ENCODE results near the gene IL34. TPM values are rescaled to one million over a fixed set of nuclear protein-coding genes. Genes with fewer than 3 reads are reported as not detected.

IL34 gene
- total RNA-seq, 3 donors from 2014 or later (not counting 1 experiment from before 2014, with no cell fraction given): 0.48 to 0.54 TPM; not detected in 1

DNA sequence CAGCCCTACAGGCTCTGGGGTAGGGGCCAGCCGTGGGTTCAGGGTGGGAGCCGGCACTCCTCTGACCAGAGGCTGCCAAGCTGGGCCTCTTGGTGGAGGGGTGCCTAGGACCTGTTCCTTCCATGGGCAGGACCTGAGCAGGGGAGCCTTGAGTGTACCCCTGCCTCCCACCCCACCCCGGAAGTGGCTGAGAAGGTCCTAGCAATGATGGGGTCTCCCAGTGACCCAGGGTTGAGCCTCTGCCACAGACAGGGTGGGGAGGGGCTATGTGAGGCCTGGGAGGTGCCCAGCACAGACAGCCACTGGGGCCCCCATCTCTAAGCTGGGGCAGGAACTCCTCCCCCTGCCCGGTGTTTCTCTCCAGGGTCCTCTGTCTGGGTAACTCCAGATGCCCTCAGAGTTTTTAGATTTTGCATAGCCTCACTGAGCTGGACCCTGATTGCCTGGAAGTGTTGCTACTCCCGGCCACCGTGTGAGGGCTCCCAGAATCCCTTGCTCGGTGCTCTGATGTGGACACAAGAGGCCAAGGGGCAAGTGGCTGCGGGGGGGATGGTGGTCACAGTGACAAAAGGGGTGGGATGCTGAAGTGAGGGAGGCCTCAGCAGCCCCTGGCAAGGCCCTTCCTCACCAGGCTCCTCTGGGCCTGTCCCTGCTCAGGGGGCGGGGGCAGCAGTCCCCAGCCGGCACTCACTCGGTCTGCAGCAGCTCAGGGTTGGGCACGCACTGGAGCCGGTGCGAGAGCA lies 45.9 kb downstream of the IL34 start:
- no peak overlapping the region for H3K4me3 Mint-ChIP-seq
- ATAC-seq: no peak
- 88% methylated on average over 14 of the region's 14 CpGs for WGBS (ENCODE audit: insufficient coverage)
- no peaks in the 10 kb centered on the region for H3K36me3 ChIP-seq (ENCODE audit: control insufficient read depth, insufficient read depth, low read length)
- H3K9me3 ChIP-seq (ENCODE audit: control insufficient read depth, insufficient read depth, low read length): no peaks in the 10 kb centered on the region
- no peak overlapping the region for H3K27ac Mint-ChIP-seq
- H3K4me3 ChIP-seq (ENCODE audit: low read length): no peak overlapping the region
- no peak overlapping the region for H3K27ac ChIP-seq (ENCODE audit: low read length)
- peaks cover 0 to 2% of the 10 kb centered on the region in 2 donors for H3K27me3 Mint-ChIP-seq (ENCODE audit: low read depth in 2 of 2)
- H3K4me1 ChIP-seq (ENCODE audit: control insufficient read depth, insufficient read depth, low read length): peaks cover 22% of the 10 kb centered on the region
- no peak for DNase-seq
- intact Hi-C loops (cut with micrococcal nuclease): no loop called here
- H3K9me3 Mint-ChIP-seq: no peaks in the 10 kb centered on the region
- H3K36me3 Mint-ChIP-seq: no peaks in the 10 kb centered on the region
- H3K27me3 ChIP-seq (ENCODE audit: control insufficient read depth, insufficient read depth, low read length): no peaks in the 10 kb centered on the region
- peaks cover 0 to 22% of the 10 kb centered on the region in 2 donors for H3K4me1 Mint-ChIP-seq
- TF ChIP-seq, protein P1, sequence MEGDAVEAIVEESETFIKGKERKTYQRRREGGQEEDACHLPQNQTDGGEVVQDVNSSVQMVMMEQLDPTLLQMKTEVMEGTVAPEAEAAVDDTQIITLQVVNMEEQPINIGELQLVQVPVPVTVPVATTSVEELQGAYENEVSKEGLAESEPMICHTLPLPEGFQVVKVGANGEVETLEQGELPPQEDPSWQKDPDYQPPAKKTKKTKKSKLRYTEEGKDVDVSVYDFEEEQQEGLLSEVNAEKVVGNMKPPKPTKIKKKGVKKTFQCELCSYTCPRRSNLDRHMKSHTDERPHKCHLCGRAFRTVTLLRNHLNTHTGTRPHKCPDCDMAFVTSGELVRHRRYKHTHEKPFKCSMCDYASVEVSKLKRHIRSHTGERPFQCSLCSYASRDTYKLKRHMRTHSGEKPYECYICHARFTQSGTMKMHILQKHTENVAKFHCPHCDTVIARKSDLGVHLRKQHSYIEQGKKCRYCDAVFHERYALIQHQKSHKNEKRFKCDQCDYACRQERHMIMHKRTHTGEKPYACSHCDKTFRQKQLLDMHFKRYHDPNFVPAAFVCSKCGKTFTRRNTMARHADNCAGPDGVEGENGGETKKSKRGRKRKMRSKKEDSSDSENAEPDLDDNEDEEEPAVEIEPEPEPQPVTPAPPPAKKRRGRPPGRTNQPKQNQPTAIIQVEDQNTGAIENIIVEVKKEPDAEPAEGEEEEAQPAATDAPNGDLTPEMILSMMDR (IDR thresholded peaks at IDR 0.05): no peak

DNA sequence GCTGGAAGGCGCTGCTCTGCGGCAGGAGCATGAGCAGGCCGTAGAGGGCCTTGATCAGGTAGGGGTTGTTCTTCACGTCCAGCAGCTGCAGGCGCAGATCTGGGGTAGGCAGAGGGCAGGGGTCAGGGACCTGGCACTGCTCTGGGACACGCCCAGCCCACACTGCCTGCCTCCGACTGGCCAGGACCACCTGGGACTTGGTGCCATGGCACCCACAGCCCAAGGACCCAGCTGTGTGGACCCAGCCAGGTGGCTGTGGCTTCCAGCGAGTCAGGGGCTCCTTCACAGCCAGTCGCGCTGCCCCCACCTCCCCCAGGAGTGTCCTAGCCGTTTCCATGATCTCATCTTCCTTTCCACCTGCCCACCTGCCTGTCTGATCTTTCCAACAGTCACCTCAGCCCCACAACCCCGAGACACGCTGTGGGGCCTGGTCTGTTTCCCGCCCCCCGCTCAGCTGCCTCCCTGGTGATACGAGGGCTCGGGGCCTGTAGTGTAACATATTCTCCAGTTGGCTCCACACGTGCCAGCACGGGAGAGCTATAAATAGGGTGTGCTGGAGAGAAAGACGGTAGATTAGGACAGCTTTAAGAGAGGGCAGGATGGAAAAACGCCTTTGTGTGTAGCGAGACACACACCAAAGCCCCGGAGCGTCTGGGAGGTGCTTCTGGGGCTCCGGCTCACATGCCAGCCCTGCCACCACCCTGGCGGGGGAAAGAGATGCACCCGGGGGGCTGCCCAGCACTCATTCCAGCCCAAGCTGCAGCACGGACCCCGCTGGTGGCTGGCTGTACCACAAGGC lies 46.7 kb downstream of the IL34 start:
- H3K4me3 ChIP-seq (ENCODE audit: low read length): no peak overlapping the region
- TF ChIP-seq, protein P1 (IDR thresholded peaks at IDR 0.05): no peak
- no peak for ATAC-seq
- Mint-ChIP-seq H3K9me3 (no peaks in the 10 kb centered on the region), H3K36me3 (no peaks in the 10 kb centered on the region), H3K27ac (peak overlapping the region in 1 of 2 donors; percentile 47), H3K4me3 (no peak overlapping the region), H3K4me1 (peaks cover 0 to 23% of the 10 kb centered on the region in 2 donors), H3K27me3 (ENCODE audit: low read depth in 2 of 2) (no peaks in the 10 kb centered on the region)
- H3K27me3 ChIP-seq (ENCODE audit: control insufficient read depth, insufficient read depth, low read length): no peaks in the 10 kb centered on the region
- H3K27ac ChIP-seq (ENCODE audit: low read length): no peak overlapping the region
- H3K4me1 ChIP-seq (ENCODE audit: control insufficient read depth, insufficient read depth, low read length): peaks cover 27% of the 10 kb centered on the region
- DNase-seq: no peak
- intact Hi-C loops (cut with micrococcal nuclease): no loop called here
- H3K9me3 ChIP-seq (ENCODE audit: control insufficient read depth, insufficient read depth, low read length): no peaks in the 10 kb centered on the region
- H3K36me3 ChIP-seq (ENCODE audit: control insufficient read depth, insufficient read depth, low read length): no peaks in the 10 kb centered on the region
- WGBS (ENCODE audit: insufficient coverage): 88% methylated on average over 29 of the region's 29 CpGs

DNA sequence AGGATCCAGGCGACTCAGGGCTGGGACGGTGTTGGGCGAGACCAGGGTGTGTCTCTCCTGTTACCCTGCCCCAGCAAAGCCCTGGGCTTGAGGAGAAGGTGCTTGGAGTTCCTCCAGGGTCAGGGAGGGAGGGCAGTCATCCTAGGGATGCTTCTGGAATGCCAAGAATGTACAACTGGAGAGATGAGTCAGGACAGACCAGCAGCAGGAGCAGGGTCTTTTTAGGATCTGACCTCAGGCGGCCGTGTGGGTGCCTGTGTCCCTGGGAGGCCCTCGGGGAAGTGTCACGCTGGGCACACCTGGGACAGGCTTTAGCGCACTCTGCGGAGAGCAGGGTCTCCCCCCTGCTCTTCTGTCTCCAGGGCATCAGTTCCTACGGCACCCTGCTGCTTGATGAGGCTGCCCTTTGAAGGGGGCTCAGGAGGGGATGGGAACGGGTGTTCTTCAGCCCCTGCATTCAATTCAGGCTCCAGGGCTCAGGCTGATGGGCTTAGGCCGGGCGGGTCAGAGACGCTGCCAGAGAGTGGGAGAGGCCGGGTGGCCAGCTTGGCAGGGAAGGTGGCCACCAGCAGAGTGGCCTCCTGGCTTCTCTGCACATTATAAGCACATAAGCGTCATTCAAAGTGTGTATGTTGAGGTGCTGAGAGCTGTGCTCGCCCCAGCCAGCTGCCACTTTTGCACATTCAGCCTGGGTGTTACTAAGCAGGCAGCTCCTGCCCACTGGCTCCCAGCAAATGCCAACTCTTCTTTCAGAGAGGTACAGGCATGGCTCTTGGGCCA lies 47.9 kb downstream of the IL34 start:
- WGBS (ENCODE audit: insufficient coverage): 94% methylated on average over 17 of the region's 17 CpGs
- Histone ChIP-seq H3K4me3 (ENCODE audit: low read length) (no peak overlapping the region), H3K4me1 (ENCODE audit: control insufficient read depth, insufficient read depth, low read length) (peaks cover 27% of the 10 kb centered on the region), H3K36me3 (ENCODE audit: control insufficient read depth, insufficient read depth, low read length) (peaks cover 2% of the 10 kb centered on the region), H3K27me3 (ENCODE audit: control insufficient read depth, insufficient read depth, low read length) (no peaks in the 10 kb centered on the region), H3K9me3 (ENCODE audit: control insufficient read depth, insufficient read depth, low read length) (no peaks in the 10 kb centered on the region), H3K27ac (ENCODE audit: low read length) (no peak overlapping the region)
- no peaks in the 10 kb centered on the region for H3K9me3 Mint-ChIP-seq
- ATAC-seq (no peak), DNase-seq (no peak)
- H3K4me3 Mint-ChIP-seq: no peak overlapping the region
- TF ChIP-seq, protein P1 (IDR thresholded peaks at IDR 0.05): no peak
- peaks cover 0 to 27% of the 10 kb centered on the region in 2 donors for H3K4me1 Mint-ChIP-seq
- H3K27me3 Mint-ChIP-seq (ENCODE audit: low read depth in 2 of 2): no peaks in the 10 kb centered on the region
- H3K36me3 Mint-ChIP-seq: no peaks in the 10 kb centered on the region
- no peak overlapping the region for H3K27ac Mint-ChIP-seq
- intact Hi-C loops (cut with micrococcal nuclease): no loop called here

Data from natural killer cell (primary cell).